A549 (cell line): ENCODE measurements around the gene NINL. TPM values are rescaled to one million over a fixed set of nuclear protein-coding genes. Genes with fewer than 3 reads are reported as not detected.

Experiments
- ATAC-seq, 2 experiments: fragments of 200-7000 bp in 1 of 2; fragments of >200 bp in 1 of 2; cut with Nextera tagmentation in 1 of 2; cut with Tn5 transposase in 1 of 2; 3 replicates each; pipeline versions ENCODE4 v1.8.0 to v1.9.1; 2018 to 2020; ENCODE audit warnings: mild to moderate bottlenecking in 1 of 2, moderate library complexity in 1 of 2
- CTCF ChIA-PET: fragments of 300-600 bp; sonication (Branson Sonifier 250); formaldehyde crosslinking; extraction: SDS; loops from one replicate; lab custom pipeline; 2021; ENCODE audit warnings: antibody characterized with exemption, inconsistent platforms; lab: Yijun Ruan, JAX
- POLR2A ChIA-PET: fragments of 350-600 bp; formaldehyde crosslinking; extraction: SDS; loops from one replicate; lab custom pipeline; 2021; ENCODE audit warnings: antibody characterized with exemption, inconsistent platforms; lab: Yijun Ruan, JAX
- DNase-seq, 2 experiments: peaks; one replicate each; pipeline versions ENCODE4 v3.0.0 to v3.0.0-alpha.2; 2011 to 2016; ENCODE audit warnings: low read depth in 1 of 2, low spot score in 1 of 2
- FAIRE-seq: peaks from 2 replicates; lab custom pipeline; 2011; peaks lifted over from hg19 to GRCh38; lab: Jason Lieb, UNC
- H3K27ac ChIP-seq, 2 experiments: fragments of >200 bp; sonication (Bioruptor Twin); formaldehyde crosslinking; 3 replicates each; pipeline ENCODE4 v1.5.1; 2016 to 2017
- H3K4me1 ChIP-seq: fragments of >200 bp; sonication (Bioruptor Twin); formaldehyde crosslinking; 3 replicates; pipeline ENCODE4 v1.6.1; 2016
- H3K4me2 ChIP-seq: fragments of >200 bp; sonication (Bioruptor Twin); formaldehyde crosslinking; 3 replicates; pipeline ENCODE4 v1.6.1; 2016
- H3K4me3 ChIP-seq: fragments of >200 bp; sonication (Bioruptor Twin); formaldehyde crosslinking; 3 replicates; pipeline ENCODE4 v1.5.1; 2016
- H3K9me3 ChIP-seq: fragments of >200 bp; sonication (Bioruptor Twin); formaldehyde crosslinking; 3 replicates; pipeline ENCODE4 v1.6.1; 2016
- BHLHE40 ChIP-seq: IDR thresholded peaks from 2 replicates; pipeline ENCODE4 v1.6.1; 2012; ENCODE audit warnings: low read depth, low read length, inconsistent platforms
- FOSL2 ChIP-seq, 2 experiments: fragments of 450-650 bp in 1 of 2; fragments of >200 bp in 1 of 2; sonication (Bioruptor Twin) in 1 of 2; formaldehyde crosslinking; IDR thresholded peaks; 2 replicates each; pipeline versions ENCODE4 v1.5.0 to v1.6.1; 2016 to 2020; ENCODE audit warnings: mild to moderate bottlenecking in 1 of 2, moderate library complexity in 1 of 2
- FOXS1 ChIP-seq: fragments of 250-450 bp; sonication (Bioruptor Pico); IDR thresholded peaks from 2 replicates; pipeline ENCODE4 v1.5.0; 2020; ENCODE audit warnings: mild to moderate bottlenecking, moderate library complexity
- HOXB5 ChIP-seq: fragments of 250-450 bp; sonication (Bioruptor Pico); IDR thresholded peaks from 2 replicates; pipeline ENCODE4 v1.5.0; 2020; ENCODE audit warnings: mild to moderate bottlenecking, moderate library complexity
- JUNB ChIP-seq: fragments of >200 bp; sonication (Bioruptor Twin); formaldehyde crosslinking; IDR thresholded peaks from 2 replicates; pipeline ENCODE4 v1.6.1; 2016
- KDM1A ChIP-seq: fragments of 200-600 bp; sonication (generic); IDR thresholded peaks from 2 replicates; pipeline ENCODE4 v1.6.1; 2016; ENCODE audit warnings: low read depth, mild to moderate bottlenecking
- MAFK ChIP-seq: fragments of 450-650 bp; IDR thresholded peaks from 2 replicates; pipeline ENCODE4 v1.6.1; 2014; ENCODE audit not compliant: partially characterized antibody
- MAZ ChIP-seq: fragments of 150-350 bp; IDR thresholded peaks from 2 replicates; pipeline ENCODE4 v1.6.1; 2014; ENCODE audit warnings: antibody characterized with exemption, low read depth, low read length, borderline replicate concordance
- NPAS2 ChIP-seq: fragments of 250-450 bp; sonication (Bioruptor Pico); IDR thresholded peaks from 2 replicates; pipeline ENCODE4 v1.8.0; 2022; ENCODE audit warnings: mild to moderate bottlenecking, moderate library complexity, borderline replicate concordance
- PHF8 ChIP-seq: fragments of 200-600 bp; sonication (generic); IDR thresholded peaks from 2 replicates; pipeline ENCODE4 v1.6.1; 2016; ENCODE audit warnings: low read depth, mild to moderate bottlenecking, antibody characterized with exemption, moderate library complexity, borderline replicate concordance
- RAD21 ChIP-seq, 2 experiments: fragments of >200 bp in 1 of 2; sonication (Bioruptor Twin) in 1 of 2; formaldehyde crosslinking in 1 of 2; IDR thresholded peaks in 1 of 2; conservative IDR thresholded peaks in 1 of 2; 2 replicates in 1 of 2; 3 replicates in 1 of 2; pipeline ENCODE4 v1.6.1; 2012 to 2018; ENCODE audit warnings: inconsistent platforms in 1 of 2
- RCOR1 ChIP-seq: fragments of 150-350 bp; IDR thresholded peaks from 2 replicates; pipeline ENCODE4 v1.6.1; 2014; ENCODE audit warnings: antibody characterized with exemption, low read length, low read depth
- RNF2 ChIP-seq: fragments of 200-600 bp; sonication (generic); IDR thresholded peaks from 2 replicates; pipeline ENCODE4 v1.6.1; 2016; ENCODE audit warnings: low read depth, mild to moderate bottlenecking, antibody characterized with exemption, moderate library complexity, borderline replicate concordance
- SMC3 ChIP-seq: fragments of >200 bp; sonication (Bioruptor Twin); formaldehyde crosslinking; IDR thresholded peaks from 3 replicates; pipeline ENCODE4 v1.6.1; 2018; ENCODE audit warnings: inconsistent platforms
- SREBF2 ChIP-seq: fragments of 450-650 bp; IDR thresholded peaks from 2 replicates; pipeline ENCODE4 v1.6.1; 2014; ENCODE audit warnings: mild to moderate bottlenecking, moderate library complexity
- TP53 ChIP-seq: fragments of 250-450 bp; sonication (Bioruptor Pico); IDR thresholded peaks from 2 replicates; pipeline ENCODE4 v1.5.0; 2021; ENCODE audit warnings: mild to moderate bottlenecking, moderate library complexity
- ZC3H11A ChIP-seq: fragments of 450-650 bp; IDR thresholded peaks from 2 replicates; pipeline ENCODE4 v1.6.1; 2014; ENCODE audit warnings: antibody characterized with exemption, mild to moderate bottlenecking
- ZFP36 ChIP-seq: fragments of 450-650 bp; IDR thresholded peaks from 2 replicates; pipeline ENCODE4 v1.6.1; 2014; ENCODE audit warnings: borderline replicate concordance; ENCODE audit not compliant: partially characterized antibody
- ZNF302 ChIP-seq: fragments of 250-450 bp; sonication (Bioruptor Pico); IDR thresholded peaks from 2 replicates; pipeline ENCODE4 v1.9.0; 2021; ENCODE audit warnings: inconsistent platforms, mild to moderate bottlenecking, moderate library complexity
- WGBS: methylation state at CpG from one replicate; pipeline ENCODE4 v1.1.6; 2017; ENCODE audit errors: missing lambda C conversion rate; 5-methylcytosine and 5-hydroxymethylcytosine counted together
- polyA plus RNA-seq, 4 experiments: library from polyadenylated mRNA; depleted of rRNA in 3 of 4; stranded (reverse); fragments of >200 nt; fragmentation: RNase III in 1 of 4; extraction: RNeasy Plus Mini Kit Qiagen cat#74134 plus additional on column Dnase treatment in 1 of 4; gene quantifications; 2 replicates in 3 of 4; 3 replicates in 1 of 4; pipeline ENCODE4 v1.2.3, GENCODE V29; 2011 to 2017
- TF ChIP-seq, protein P1 (sequence below): fragments of 150-350 bp; IDR thresholded peaks from 2 replicates; pipeline ENCODE4 v1.6.1; 2014; ENCODE audit warnings: low read depth, mild to moderate bottlenecking, low read length
- TF ChIP-seq, protein P2 (sequence below): fragments of >200 bp; sonication (Bioruptor Twin); formaldehyde crosslinking; IDR thresholded peaks from 3 replicates; pipeline ENCODE4 v1.6.1; 2016
- TF ChIP-seq, protein P3 (sequence below): IDR thresholded peaks from 2 replicates; pipeline ENCODE4 v1.6.1; 2012
- TF ChIP-seq, protein P4 (sequence below): fragments of 250-450 bp; sonication (Bioruptor Pico); IDR thresholded peaks from 2 replicates; pipeline ENCODE4 v1.5.0; 2020; ENCODE audit warnings: low read depth, mild to moderate bottlenecking, moderate library complexity

The NINL gene
- polyA plus RNA-seq, 2 of the 4 experiments (the other 2 are of a cell fraction) = 20.2 to 22.4 TPM

DNA sequence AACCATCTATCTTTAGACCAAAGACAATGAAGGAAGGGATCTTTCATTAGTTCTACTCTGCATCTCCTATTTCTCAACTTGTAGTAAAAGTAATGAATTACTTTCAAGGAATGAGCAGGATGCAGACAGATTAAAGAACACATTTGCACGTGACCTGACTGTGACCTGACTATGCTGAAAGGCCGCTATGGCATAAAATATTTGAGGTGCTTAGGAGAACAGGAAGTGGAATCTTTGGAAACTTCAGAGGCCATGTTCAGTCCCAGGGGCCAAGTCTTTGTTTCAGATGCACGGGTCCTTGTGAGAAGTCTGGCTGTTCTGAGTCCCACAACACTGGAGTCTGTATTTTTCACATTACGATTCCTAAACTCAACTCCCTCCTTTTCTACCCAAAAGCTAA lies 41.0 kb downstream of the NINL start:
- peaks cover 83% of the 10 kb centered on the region for H3K4me1 ChIP-seq
- no peak overlapping the region for H3K4me3 ChIP-seq
- peak overlapping the region; percentile 17; the same call in 1 of the 3 replicates for H3K4me2 ChIP-seq
- no peak for FAIRE-seq
- peak overlapping the region; percentile 22 to 89; a peak in 4 of 6 replicates for H3K27ac ChIP-seq
- ATAC-seq = no peak
- no peak for TF ChIP-seq ZNF302 (CRISPR knock-in tag)
- TF ChIP-seq, protein P1, sequence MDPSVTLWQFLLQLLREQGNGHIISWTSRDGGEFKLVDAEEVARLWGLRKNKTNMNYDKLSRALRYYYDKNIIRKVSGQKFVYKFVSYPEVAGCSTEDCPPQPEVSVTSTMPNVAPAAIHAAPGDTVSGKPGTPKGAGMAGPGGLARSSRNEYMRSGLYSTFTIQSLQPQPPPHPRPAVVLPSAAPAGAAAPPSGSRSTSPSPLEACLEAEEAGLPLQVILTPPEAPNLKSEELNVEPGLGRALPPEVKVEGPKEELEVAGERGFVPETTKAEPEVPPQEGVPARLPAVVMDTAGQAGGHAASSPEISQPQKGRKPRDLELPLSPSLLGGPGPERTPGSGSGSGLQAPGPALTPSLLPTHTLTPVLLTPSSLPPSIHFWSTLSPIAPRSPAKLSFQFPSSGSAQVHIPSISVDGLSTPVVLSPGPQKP = no peak
- TF ChIP-seq RAD21 (conservative IDR thresholded peaks at IDR 0.05 in 1 of 2, IDR thresholded peaks at IDR 0.05 in 1 of 2) = no peak
- no peak for TF ChIP-seq NPAS2
- TF ChIP-seq ZFP36 = no peak
- TF ChIP-seq, protein P2, sequence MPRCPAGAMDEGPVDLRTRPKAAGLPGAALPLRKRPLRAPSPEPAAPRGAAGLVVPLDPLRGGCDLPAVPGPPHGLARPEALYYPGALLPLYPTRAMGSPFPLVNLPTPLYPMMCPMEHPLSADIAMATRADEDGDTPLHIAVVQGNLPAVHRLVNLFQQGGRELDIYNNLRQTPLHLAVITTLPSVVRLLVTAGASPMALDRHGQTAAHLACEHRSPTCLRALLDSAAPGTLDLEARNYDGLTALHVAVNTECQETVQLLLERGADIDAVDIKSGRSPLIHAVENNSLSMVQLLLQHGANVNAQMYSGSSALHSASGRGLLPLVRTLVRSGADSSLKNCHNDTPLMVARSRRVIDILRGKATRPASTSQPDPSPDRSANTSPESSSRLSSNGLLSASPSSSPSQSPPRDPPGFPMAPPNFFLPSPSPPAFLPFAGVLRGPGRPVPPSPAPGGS = no peak
- no peak for DNase-seq
- WGBS = 85% methylated on average over 4 of the region's 4 CpGs
- H3K9me3 ChIP-seq = no peaks in the 10 kb centered on the region
- CTCF ChIA-PET = interaction anchor here (1.3 kb wide), 1 partner anchor 248 kb away, joined by 3 read pairs; no protein-coding TSS in a partner anchor
- POLR2A ChIA-PET = no interaction called here

DNA sequence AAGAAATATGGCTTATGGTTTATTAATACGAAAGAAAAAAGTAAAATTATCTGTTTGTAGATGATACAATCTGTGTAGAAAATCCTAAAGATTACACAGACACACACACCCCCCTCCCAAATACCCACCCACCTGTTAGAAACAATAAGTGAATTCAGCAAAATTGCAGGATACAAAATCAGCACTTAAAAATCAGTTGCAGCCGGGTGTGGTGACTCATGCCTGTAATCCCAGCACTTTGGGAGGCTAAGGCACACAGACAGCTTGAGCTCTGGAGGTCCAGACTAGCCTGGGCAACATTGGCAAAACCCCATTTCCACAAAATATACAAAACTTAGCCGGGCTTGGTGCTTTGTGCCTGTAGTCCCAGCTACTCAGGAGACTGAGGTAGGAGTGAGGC lies 42.3 kb downstream of the NINL start:
- Histone ChIP-seq H3K4me1 (peaks cover 71% of the 10 kb centered on the region), H3K4me2 (peak overlapping the region; percentile 81), H3K9me3 (no peaks in the 10 kb centered on the region), H3K27ac (peak overlapping the region; percentile 80 to 89), H3K4me3 (no peak overlapping the region)
- ChIA-PET POLR2A (interaction anchor here (1.5 kb wide), 1 partner anchor 41 kb away, joined by 3 read pairs; no protein-coding TSS in a partner anchor), CTCF (no interaction called here)
- ATAC-seq = peak in 1 of 2 experiments; percentile 28; a peak in 3 of 6 replicates
- WGBS = 37% methylated on average over 3 of the region's 3 CpGs
- no peak for DNase-seq
- FAIRE-seq = no peak
- TF ChIP-seq SMC3 = no peak
- TF ChIP-seq, protein P2 = no peak
- peak; percentile 49; the same call in 1 of the 2 replicates for TF ChIP-seq FOSL2 (IDR thresholded peaks at IDR 0.05)
- TF ChIP-seq FOSL2 (CRISPR knock-in tag; IDR thresholded peaks at IDR 0.05) = peak; percentile 70
- no peak for TF ChIP-seq MAFK
- no peak for TF ChIP-seq RCOR1

DNA sequence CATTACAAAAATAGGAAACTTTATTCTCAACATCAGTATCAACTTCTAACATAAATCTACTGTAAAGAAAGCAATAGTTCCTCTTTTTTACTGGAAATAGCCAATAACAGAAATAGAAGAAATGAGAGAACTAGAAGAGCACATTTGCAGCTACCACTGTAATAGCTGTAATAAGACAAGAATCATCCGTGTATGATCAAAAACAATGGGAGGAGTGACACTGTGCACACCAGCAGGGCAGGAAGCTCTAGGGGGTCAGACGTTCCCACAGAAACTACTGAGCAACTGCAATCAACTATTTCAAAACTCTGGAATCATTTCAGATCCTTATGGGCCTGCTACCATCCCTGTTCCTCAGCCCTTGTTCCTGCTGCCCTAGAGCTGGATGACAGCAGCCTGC lies 43.7 kb downstream of the NINL start:
- H3K4me2 ChIP-seq = peak overlapping the region; percentile 81
- ChIA-PET CTCF (interaction anchor here (0.5 to 1.6 kb wide), 6 partner anchors 12 to 547 kb away, joined by 3 to 5 read pairs (median 4); no protein-coding TSS in a partner anchor), POLR2A (interaction anchor here (1.5 kb wide), 1 partner anchor 83 kb away, joined by 5 read pairs; no protein-coding TSS in a partner anchor)
- 0 out of 3 replicates have a peak overlapping the region, but pooled peaks have one; percentile 12 for H3K4me3 ChIP-seq
- peak overlapping the region; percentile 80 to 89 for H3K27ac ChIP-seq
- ATAC-seq (peak; percentile 12 to 40; a peak in 4 of 6 replicates), FAIRE-seq (peak; percentile 49), DNase-seq (no peak)
- 18% methylated on average over 2 of the region's 2 CpGs for WGBS
- H3K4me1 ChIP-seq = peaks cover 61% of the 10 kb centered on the region
- TF ChIP-seq SMC3 (no peak), PHF8 (no peak), SREBF2 (no peak), NPAS2 (no peak), KDM1A (no peak), FOXS1 (CRISPR knock-in tag) (no peak), MAFK (no peak), RNF2 (no peak), HOXB5 (no peak), ZFP36 (no peak), JUNB (no peak), TP53 (CRISPR knock-in tag) (no peak), BHLHE40 (no peak), ZC3H11A (no peak), MAZ (no peak)
- TF ChIP-seq, protein P3, sequence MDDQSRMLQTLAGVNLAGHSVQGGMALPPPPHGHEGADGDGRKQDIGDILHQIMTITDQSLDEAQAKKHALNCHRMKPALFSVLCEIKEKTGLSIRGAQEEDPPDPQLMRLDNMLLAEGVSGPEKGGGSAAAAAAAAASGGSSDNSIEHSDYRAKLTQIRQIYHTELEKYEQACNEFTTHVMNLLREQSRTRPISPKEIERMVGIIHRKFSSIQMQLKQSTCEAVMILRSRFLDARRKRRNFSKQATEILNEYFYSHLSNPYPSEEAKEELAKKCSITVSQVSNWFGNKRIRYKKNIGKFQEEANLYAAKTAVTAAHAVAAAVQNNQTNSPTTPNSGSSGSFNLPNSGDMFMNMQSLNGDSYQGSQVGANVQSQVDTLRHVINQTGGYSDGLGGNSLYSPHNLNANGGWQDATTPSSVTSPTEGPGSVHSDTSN = no peak
- TF ChIP-seq, protein P2 = no peak
- TF ChIP-seq, protein P4, sequence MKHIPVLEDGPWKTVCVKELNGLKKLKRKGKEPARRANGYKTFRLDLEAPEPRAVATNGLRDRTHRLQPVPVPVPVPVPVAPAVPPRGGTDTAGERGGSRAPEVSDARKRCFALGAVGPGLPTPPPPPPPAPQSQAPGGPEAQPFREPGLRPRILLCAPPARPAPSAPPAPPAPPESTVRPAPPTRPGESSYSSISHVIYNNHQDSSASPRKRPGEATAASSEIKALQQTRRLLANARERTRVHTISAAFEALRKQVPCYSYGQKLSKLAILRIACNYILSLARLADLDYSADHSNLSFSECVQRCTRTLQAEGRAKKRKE (CRISPR knock-in tag) = no peak
- TF ChIP-seq, protein P1 = no peak
- H3K9me3 ChIP-seq = no peaks in the 10 kb centered on the region
